CD14-positive monocyte (primary cell): ENCODE measurements around the gene C10orf105. TPM values are rescaled to one million over a fixed set of nuclear protein-coding genes. Genes with fewer than 3 reads are reported as not detected.

Experiments
- DNase-seq, 3 donors: peaks; one replicate each; pipeline ENCODE4 v3.0.0-alpha.2; 2011 to 2022
- H2AFZ ChIP-seq: 2 replicates; pipeline ENCODE4 v1.6.0; 2012; ENCODE audit warnings: mild to moderate bottlenecking, low read depth, low read length, inconsistent platforms; ENCODE audit not compliant: insufficient read depth, poor library complexity, severe bottlenecking
- H3K27ac ChIP-seq, 2 donors: 1 replicate in 1 of 2; 2 replicates in 1 of 2; pipeline ENCODE4 v1.5.1; 2012 to 2013; ENCODE audit warnings: low read length in 2 of 2, control low read depth in 1 of 2, inconsistent platforms in 1 of 2, low read depth in 1 of 2, mild to moderate bottlenecking in 1 of 2
- H3K27me3 ChIP-seq, 2 donors: one replicate each; pipeline versions ENCODE4 v1.6.0 to v1.6.1; 2011 to 2013; ENCODE audit warnings: low read length in 2 of 2; ENCODE audit not compliant: control insufficient read depth in 2 of 2, insufficient read depth in 2 of 2
- H3K36me3 ChIP-seq, 2 donors: replicated peaks in 1 of 2; 1 replicate in 1 of 2; 2 replicates in 1 of 2; pipeline versions ENCODE4 v1.5.1 to v1.6.1; 2012 to 2013; ENCODE audit warnings: low read length in 2 of 2, control low read depth in 1 of 2, inconsistent platforms in 1 of 2, mild to moderate bottlenecking in 1 of 2; ENCODE audit not compliant: insufficient read depth in 2 of 2, control insufficient read depth in 1 of 2
- H3K4me1 ChIP-seq, 2 donors: 1 replicate in 1 of 2; 2 replicates in 1 of 2; pipeline versions ENCODE4 v1.5.1 to v1.6.1; 2012 to 2013; ENCODE audit warnings: low read length in 2 of 2, control low read depth in 1 of 2, inconsistent platforms in 1 of 2, mild to moderate bottlenecking in 1 of 2, moderate library complexity in 1 of 2; ENCODE audit not compliant: insufficient read depth in 2 of 2, control insufficient read depth in 1 of 2
- H3K4me2 ChIP-seq: replicated peaks from 2 replicates; pipeline ENCODE3; 2012; ENCODE audit warnings: low read length, moderate library complexity, mild to moderate bottlenecking; ENCODE audit not compliant: poor library complexity, severe bottlenecking; ENCODE audit errors: extremely low read depth
- H3K4me3 ChIP-seq, 3 experiments: fragments of 200-600 bp in 1 of 3; sonication (generic) in 1 of 3; replicated peaks in 1 of 3; 1 replicate in 2 of 3; 2 replicates in 1 of 3; pipeline ENCODE4 v1.5.1; 2011 to 2013; ENCODE audit warnings: low read length in 3 of 3, mild to moderate bottlenecking in 3 of 3, control low read depth in 2 of 3, low read depth in 2 of 3, inconsistent platforms in 1 of 3, moderate library complexity in 1 of 3
- H3K79me2 ChIP-seq: 2 replicates; pipeline ENCODE4 v1.6.0; 2012; ENCODE audit warnings: mild to moderate bottlenecking, control low read depth, inconsistent platforms, low read length, moderate library complexity; ENCODE audit not compliant: insufficient read depth
- H3K9ac ChIP-seq: 2 replicates; pipeline ENCODE4 v1.6.0; 2017; ENCODE audit warnings: low read length, mild to moderate bottlenecking; ENCODE audit not compliant: insufficient read depth, poor library complexity, severe bottlenecking
- H3K9me3 ChIP-seq, 2 donors: replicated peaks in 1 of 2; 1 replicate in 1 of 2; 2 replicates in 1 of 2; pipeline versions ENCODE4 v1.5.1 to v1.6.1; 2012 to 2013; ENCODE audit warnings: low read length in 2 of 2, control low read depth in 1 of 2; ENCODE audit not compliant: control insufficient read depth in 1 of 2, insufficient read depth in 1 of 2
- H4K20me1 ChIP-seq: 2 replicates; pipeline ENCODE4 v1.6.0; 2012; ENCODE audit warnings: mild to moderate bottlenecking, low read length, control low read depth, moderate library complexity; ENCODE audit not compliant: insufficient read depth
- H3K27ac Mint-ChIP-seq, 7 donors: one replicate each; pipeline ENCODE4 v1.8.0; 2020; ENCODE audit warnings: mild to moderate bottlenecking in 7 of 7, mixed read lengths in 7 of 7, moderate library complexity in 6 of 7, inconsistent platforms in 2 of 7
- H3K27me3 Mint-ChIP-seq, 3 donors: one replicate each; pipeline ENCODE4 v1.8.0; 2021 to 2022; ENCODE audit warnings: low read depth in 3 of 3, mild to moderate bottlenecking in 3 of 3, mixed read lengths in 3 of 3, moderate library complexity in 3 of 3, inconsistent platforms in 1 of 3
- H3K36me3 Mint-ChIP-seq, 2 donors: one replicate each; pipeline ENCODE4 v1.8.0; 2020; ENCODE audit warnings: mixed read lengths in 2 of 2, inconsistent platforms in 1 of 2, mild to moderate bottlenecking in 1 of 2
- H3K4me1 Mint-ChIP-seq: one replicate; pipeline ENCODE4 v1.8.0; 2020; ENCODE audit warnings: mild to moderate bottlenecking, mixed read lengths
- H3K4me3 Mint-ChIP-seq, 2 donors: one replicate each; pipeline ENCODE4 v1.8.0; 2020; ENCODE audit warnings: mild to moderate bottlenecking in 2 of 2, mixed read lengths in 2 of 2, moderate library complexity in 1 of 2
- H3K9me3 Mint-ChIP-seq, 7 donors: one replicate each; pipeline ENCODE4 v1.8.0; 2020 to 2022; ENCODE audit warnings: mixed read lengths in 7 of 7, mild to moderate bottlenecking in 6 of 7, moderate library complexity in 6 of 7, inconsistent platforms in 2 of 7
- WGBS: methylation state at CpG from one replicate; pipeline ENCODE4 v1.1.5; 2013; ENCODE audit warnings: missing lambda C conversion rate; ENCODE audit not compliant: insufficient coverage; 5-methylcytosine and 5-hydroxymethylcytosine counted together
- intact Hi-C, 2 donors: fragments of 100-400 bp; cut with micrococcal nuclease; formaldehyde crosslinking; loops; one replicate each; pipeline versions ENCODE4 v1.15.0 to v1.15.1; 2023
- polyA plus RNA-seq, 3 donors: library from polyadenylated mRNA; depleted of rRNA in 1 of 3; unstranded in 2 of 3; stranded (reverse) in 1 of 3; fragments of 300-500 nt in 2 of 3; fragments of >200 nt in 1 of 3; fragmentation: Illumina TruSeq in 2 of 3; gene quantifications; 1 replicate in 2 of 3; 2 replicates in 1 of 3; pipeline ENCODE4 v1.2.3, GENCODE V29; 2012 to 2021
- TF ChIP-seq, protein P1 (sequence below): fragments of 200-600 bp; IDR thresholded peaks from one replicate; pipeline ENCODE4 v1.8.0; 2022; ENCODE audit warnings: antibody characterized with exemption, mild to moderate bottlenecking

C10orf105 gene
- polyA plus RNA-seq, 3 donors: 0.18 to 2.4 (median 0.48) TPM

DNA sequence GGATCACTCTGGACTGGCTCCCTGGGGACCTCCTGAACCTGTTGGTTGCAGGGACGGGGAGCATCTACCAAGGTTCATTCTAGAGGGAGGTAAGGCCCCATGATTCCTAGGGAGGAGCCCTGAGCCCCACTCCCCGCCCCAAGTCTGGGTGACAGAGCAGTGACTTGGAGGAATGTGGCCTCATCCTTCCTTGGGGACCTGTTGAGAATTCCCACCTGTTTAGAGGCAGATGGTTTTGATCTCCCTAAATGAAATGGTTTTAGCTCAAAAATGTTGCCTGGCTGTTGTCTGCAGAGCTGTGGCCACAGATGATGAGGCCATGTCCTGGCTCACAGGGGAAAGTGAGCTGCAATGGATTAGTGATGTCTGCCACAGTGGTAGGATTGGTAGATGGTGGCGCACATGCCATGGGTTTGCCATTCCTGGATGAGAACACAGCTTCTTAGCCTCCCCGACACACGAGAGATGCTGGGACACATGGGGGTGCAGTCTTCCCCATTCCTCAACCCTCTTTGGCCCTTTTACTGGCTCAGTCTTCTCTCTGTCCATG, 12.3 kb downstream of the C10orf105 start:
- H3K27ac ChIP-seq: no peak overlapping the region
- H3K36me3 ChIP-seq: no peaks in the 10 kb centered on the region
- H3K79me2 ChIP-seq: no peaks in the 10 kb centered on the region
- H3K4me3 ChIP-seq: no peak overlapping the region
- intact Hi-C loops: loop anchor here in 1 of 2 donors (5.0 kb wide), 1 partner anchor 315 kb away; no protein-coding TSS in a partner anchor
- H3K9me3 ChIP-seq: no peaks in the 10 kb centered on the region
- H4K20me1 ChIP-seq: no peaks in the 10 kb centered on the region
- Mint-ChIP-seq H3K9me3 (peaks cover 0 to 2% (median 0%) of the 10 kb centered on the region in 7 donors), H3K4me1 (peaks cover 60% of the 10 kb centered on the region), H3K27me3 (peaks cover 0 to 1% (median 0%) of the 10 kb centered on the region in 3 donors), H3K4me3 (no peak overlapping the region), H3K36me3 (peaks cover 16 to 23% of the 10 kb centered on the region in 2 donors), H3K27ac (peak overlapping the region in 1 of 7 donors; percentile 42)
- TF ChIP-seq, protein P1, sequence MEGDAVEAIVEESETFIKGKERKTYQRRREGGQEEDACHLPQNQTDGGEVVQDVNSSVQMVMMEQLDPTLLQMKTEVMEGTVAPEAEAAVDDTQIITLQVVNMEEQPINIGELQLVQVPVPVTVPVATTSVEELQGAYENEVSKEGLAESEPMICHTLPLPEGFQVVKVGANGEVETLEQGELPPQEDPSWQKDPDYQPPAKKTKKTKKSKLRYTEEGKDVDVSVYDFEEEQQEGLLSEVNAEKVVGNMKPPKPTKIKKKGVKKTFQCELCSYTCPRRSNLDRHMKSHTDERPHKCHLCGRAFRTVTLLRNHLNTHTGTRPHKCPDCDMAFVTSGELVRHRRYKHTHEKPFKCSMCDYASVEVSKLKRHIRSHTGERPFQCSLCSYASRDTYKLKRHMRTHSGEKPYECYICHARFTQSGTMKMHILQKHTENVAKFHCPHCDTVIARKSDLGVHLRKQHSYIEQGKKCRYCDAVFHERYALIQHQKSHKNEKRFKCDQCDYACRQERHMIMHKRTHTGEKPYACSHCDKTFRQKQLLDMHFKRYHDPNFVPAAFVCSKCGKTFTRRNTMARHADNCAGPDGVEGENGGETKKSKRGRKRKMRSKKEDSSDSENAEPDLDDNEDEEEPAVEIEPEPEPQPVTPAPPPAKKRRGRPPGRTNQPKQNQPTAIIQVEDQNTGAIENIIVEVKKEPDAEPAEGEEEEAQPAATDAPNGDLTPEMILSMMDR: no peak
- peaks cover 48 to 58% of the 10 kb centered on the region in 2 donors for H3K4me1 ChIP-seq
- no peak overlapping the region for H3K9ac ChIP-seq
- 100% methylated on average over 4 of the region's 5 CpGs for WGBS
- H3K27me3 ChIP-seq: no peaks in the 10 kb centered on the region
- no peak overlapping the region for H3K4me2 ChIP-seq
- no peak overlapping the region for H2AFZ ChIP-seq
- no peak for DNase-seq

GRCh38 chr10:71706216-71707121, 13.1 kb downstream of the C10orf105 start:
- Mint-ChIP-seq H3K4me3 (no peak overlapping the region), H3K9me3 (peaks cover 0 to 2% (median 0%) of the 10 kb centered on the region in 7 donors), H3K36me3 (peaks cover 20 to 24% of the 10 kb centered on the region in 2 donors), H3K27me3 (peaks cover 0 to 1% (median 0%) of the 10 kb centered on the region in 3 donors), H3K27ac (no peak overlapping the region), H3K4me1 (peaks cover 60% of the 10 kb centered on the region)
- no peaks in the 10 kb centered on the region for H3K79me2 ChIP-seq
- H3K27me3 ChIP-seq: no peaks in the 10 kb centered on the region
- DNase-seq: no peak
- no peak overlapping the region for H3K9ac ChIP-seq
- H3K4me1 ChIP-seq: peaks cover 50 to 58% of the 10 kb centered on the region in 2 donors
- no peaks in the 10 kb centered on the region for H3K9me3 ChIP-seq
- no peak overlapping the region for H2AFZ ChIP-seq
- 98% methylated on average over 28 of the region's 35 CpGs for WGBS
- no peak overlapping the region for H3K4me3 ChIP-seq
- TF ChIP-seq, protein P1: no peak
- intact Hi-C loops: loop anchor here in 1 of 2 donors (5.0 kb wide), 1 partner anchor 314 kb away; no protein-coding TSS in a partner anchor
- H3K27ac ChIP-seq: no peak overlapping the region
- H3K4me2 ChIP-seq: no peak overlapping the region
- H3K36me3 ChIP-seq: no peaks in the 10 kb centered on the region
- no peaks in the 10 kb centered on the region for H4K20me1 ChIP-seq
